ENCODE results near the gene PIK3CD. TPM values are rescaled to one million over a fixed set of nuclear protein-coding genes. Genes with fewer than 3 reads are reported as not detected.
A peak's percentile ranks its signal among the peaks of the same experiment; 100 is the strongest.

PIK3CD gene
- total RNA-seq, 2 experiments from 2014 or later, result 152 to 158 TPM

GRCh38 chr1:9688599-9688998, 37.1 kb downstream of the PIK3CD start:
- ATAC-seq (no peak), DNase-seq (no peak)
- no peaks in the 10 kb centered on the region for H3K27me3 Mint-ChIP-seq
- H3K4me3 Mint-ChIP-seq, result peak overlapping the region; percentile 77
- no peak for TF ChIP-seq CTCF (IDR thresholded peaks at IDR 0.05)
- intact Hi-C loops (cut with micrococcal nuclease), result loop anchor here (5.0 kb wide), 2 partner anchors 36 to 61 kb away; partner anchors contain the start of gene PIK3CD
- ChIA-PET CTCF (interaction anchor here (0.8 to 7.2 kb wide), 8 partner anchors 15 to 61 kb away, joined by 3 to 51 read pairs (median 4); no protein-coding TSS in a partner anchor), POLR2A (interaction anchor here (2.7 to 7.7 kb wide), 4 partner anchors 14 to 61 kb away, joined by 11 to 73 read pairs (median 54); partner anchors contain the start of gene PIK3CD)
- peak overlapping the region; percentile 71 for H3K27ac Mint-ChIP-seq
- H3K4me1 Mint-ChIP-seq (ENCODE audit: low read depth), result peaks cover 70% of the 10 kb centered on the region
- no peaks in the 10 kb centered on the region for H3K9me3 Mint-ChIP-seq
- peaks cover 35% of the 10 kb centered on the region for H3K36me3 Mint-ChIP-seq (ENCODE audit: low read depth)

- DNase-seq, result peak; percentile 89
- ChIA-PET POLR2A (interaction anchor here (1.9 to 7.7 kb wide), 6 partner anchors 14 to 61 kb away, joined by 5 to 73 read pairs (median 36); partner anchors contain the start of gene PIK3CD), CTCF (interaction anchor here (1.1 to 7.2 kb wide), 7 partner anchors 13 to 61 kb away, joined by 3 to 51 read pairs (median 4); no protein-coding TSS in a partner anchor)
- peaks cover 70% of the 10 kb centered on the region for H3K4me1 Mint-ChIP-seq (ENCODE audit: low read depth)
- peak; percentile 74 for ATAC-seq
- H3K27me3 Mint-ChIP-seq, result no peaks in the 10 kb centered on the region
- H3K4me3 Mint-ChIP-seq, result peak overlapping the region; percentile 77
- intact Hi-C loops (cut with micrococcal nuclease), result loop anchor here (5.0 kb wide), 2 partner anchors 37 to 62 kb away; partner anchors contain the start of gene PIK3CD
- peak overlapping the region; percentile 71 for H3K27ac Mint-ChIP-seq
- no peak for TF ChIP-seq CTCF (IDR thresholded peaks at IDR 0.05)
- H3K36me3 Mint-ChIP-seq (ENCODE audit: low read depth), result peaks cover 35% of the 10 kb centered on the region
- H3K9me3 Mint-ChIP-seq, result no peaks in the 10 kb centered on the region
Observed at GRCh38 chr1:9689011-9689706, 37.6 kb downstream of the PIK3CD start.

- CTCF ChIA-PET, result interaction anchor here (1.0 to 7.2 kb wide), 6 partner anchors 9 to 95 kb away, joined by 3 to 51 read pairs (median 6); no protein-coding TSS in a partner anchor
- Mint-ChIP-seq H3K4me1 (ENCODE audit: low read depth) (peaks cover 68% of the 10 kb centered on the region), H3K27me3 (no peaks in the 10 kb centered on the region), H3K36me3 (ENCODE audit: low read depth) (peaks cover 36% of the 10 kb centered on the region), H3K4me3 (peak overlapping the region; percentile 75), H3K27ac (peak overlapping the region; percentile 89), H3K9me3 (no peaks in the 10 kb centered on the region)
- TF ChIP-seq CTCF (IDR thresholded peaks at IDR 0.05), result no peak
- ATAC-seq, result no peak
- POLR2A ChIA-PET, result interaction anchor here (1.5 to 7.7 kb wide), 6 partner anchors 15 to 62 kb away, joined by 3 to 73 read pairs (median 16); partner anchors contain the start of gene PIK3CD
- peak; percentile 59 for DNase-seq
- intact Hi-C loops (cut with micrococcal nuclease), result loop anchor here (5.0 kb wide), 2 partner anchors 38 to 63 kb away; partner anchors contain the start of gene PIK3CD
Observed at GRCh38 chr1:9689971-9690381, 38.4 kb downstream of the PIK3CD start.

- CTCF ChIA-PET, result interaction anchor here (1.0 to 7.2 kb wide), 9 partner anchors 8 to 94 kb away, joined by 3 to 51 read pairs (median 4); partner anchors contain the start of gene PIK3CD
- no peak for ATAC-seq
- intact Hi-C loops (cut with micrococcal nuclease), result no loop called here
- Mint-ChIP-seq H3K27ac (peak overlapping the region; percentile 89), H3K36me3 (ENCODE audit: low read depth) (peaks cover 41% of the 10 kb centered on the region), H3K4me3 (peak overlapping the region; percentile 75), H3K4me1 (ENCODE audit: low read depth) (peaks cover 72% of the 10 kb centered on the region), H3K9me3 (no peaks in the 10 kb centered on the region), H3K27me3 (no peaks in the 10 kb centered on the region)
- POLR2A ChIA-PET, result interaction anchor here (0.6 to 7.7 kb wide), 7 partner anchors 14 to 63 kb away, joined by 3 to 73 read pairs (median 7); partner anchors contain the start of gene PIK3CD
- no peak for DNase-seq
- TF ChIP-seq CTCF (IDR thresholded peaks at IDR 0.05), result no peak
Observed at GRCh38 chr1:9690440-9691107, 39.0 kb downstream of the PIK3CD start.
